Measurements from ENCODE around the gene FLNC.

- TF ChIP-seq CTCF (IDR thresholded peaks at IDR 0.05) (no peak), POLR2A (IDR thresholded peaks at IDR 0.05) (no peak)
Measured at GRCh38 chr7:128794020-128794419, 36.2 kb upstream of the FLNC start.

Data from uterus (tissue), 2 donors.